Heart left ventricle (tissue), 13 donors: ENCODE measurements around the gene CDC20B.

Experiments
- CTCF ChIP-seq, 12 donors: fragments of 200-600 bp; sonication (generic) in 4 of 12; IDR thresholded peaks; one replicate each; pipeline versions ENCODE4 v1.5.0 to v1.8.0; 2018 to 2022; ENCODE audit warnings: antibody characterized with exemption in 12 of 12, mild to moderate bottlenecking in 5 of 12
- POLR2A ChIP-seq, 2 donors: fragments of 450-650 bp; IDR thresholded peaks; one replicate each; pipeline ENCODE4 v1.6.1; 2017; ENCODE audit warnings: antibody characterized with exemption in 2 of 2, mild to moderate bottlenecking in 2 of 2, moderate library complexity in 2 of 2
- donor health status: ischemic (EF 13 %, LVEDD 7.1; RV severe dilation, severe dysfunction).
- donor health status: DM: no; HTN: yes; CAD: no.
- donor health status: DM: no; HTN: no; CAD: no.
- donor health status: ischemic (EF 25% LVEDD 6.9; RV normal size, moderate dysfunction).
- donor health status: ischemic (EF 25% LVEDD 5.7; RV mildly dilated, moderate dysfunction).
- donor health status: ischemic (EF 35%, LVEDD 5.7; RV mildly dilated, moderate dysfunction).
- donor health status: nonischemic (EF 11% LVEDD 7.7; RV severe dilation, severe dysfunction).
- donor health status: DM: yes; HTN: yes; CAD: no.
- donor health status: PGD.
- donor health status: ischemic (EF 29% LVEDD 5.4; RV normal size, mild dysfunction).
- donor health status: nonischemic (EF 23%, LVEDD 6.1; RV moderate dilation, normal function).

- no peak for TF ChIP-seq CTCF (IDR thresholded peaks at IDR 0.05)
- TF ChIP-seq POLR2A (IDR thresholded peaks at IDR 0.05) = no peak
Observed at GRCh38 chr5:55222092-55222984, 49.4 kb upstream of the CDC20B start.
